Testis (tissue), 2 donors: ENCODE results near the gene RCAN2.

Experiments
- CTCF ChIP-seq, 3 experiments: fragments of 450-650 bp in 2 of 3; fragments of 200-600 bp in 1 of 3; sonication (generic) in 1 of 3; IDR thresholded peaks; one replicate each; pipeline ENCODE4 v1.5.1; 2016 to 2019; ENCODE audit warnings: antibody characterized with exemption in 3 of 3, mild to moderate bottlenecking in 2 of 3, moderate library complexity in 1 of 3
- POLR2A ChIP-seq: fragments of 450-650 bp; IDR thresholded peaks from one replicate; pipeline ENCODE4 v1.6.1; 2017; ENCODE audit warnings: antibody characterized with exemption, mild to moderate bottlenecking, moderate library complexity

GRCh38 chr6:46265373-46265772, 225.9 kb downstream of the RCAN2 start:
- TF ChIP-seq CTCF (IDR thresholded peaks at IDR 0.05) = no peak
- no peak for TF ChIP-seq POLR2A
